HCT116 (cell line): ENCODE measurements around the gene BORA. TPM values are rescaled to one million over a fixed set of nuclear protein-coding genes. Genes with fewer than 3 reads are reported as not detected.

Source experiments
- ATAC-seq: fragments of 200-7000 bp; cut with Tn5 transposase; 2 replicates; pipeline ENCODE4 v1.9.1; 2020; ENCODE audit warnings: mild to moderate bottlenecking, moderate library complexity
- BruUV-seq: library from RNA; stranded (reverse); fragments of 400-500 nt; replicated peaks from 2 replicates; lab custom pipeline; 2021; lab: Mats Ljungman, UMichigan
- CTCF ChIA-PET: fragments of 300-600 bp; sonication (Branson Sonifier 250); formaldehyde crosslinking; loops from one replicate; lab custom pipeline; 2021; ENCODE audit warnings: antibody characterized with exemption; lab: Charles Lee
- POLR2A ChIA-PET: fragments of 300-600, 350-600 bp; sonication (Branson Sonifier 250); formaldehyde crosslinking; loops from one replicate; lab custom pipeline; 2021; ENCODE audit warnings: antibody characterized with exemption; lab: Charles Lee
- RAD21 ChIA-PET, 2 experiments: fragments of 300-600 bp; sonication (Branson Sonifier 250); formaldehyde crosslinking; loops; one replicate each; lab custom pipeline; 2023; ENCODE audit warnings: low total read pairs in 2 of 2; ENCODE audit not compliant: uncharacterized antibody in 2 of 2, unreplicated experiment in 2 of 2, low non-redundant PET in 1 of 2; lab: Charles Lee
- DNase-seq: peaks from one replicate; pipeline ENCODE4 v3.0.0-alpha.2; 2010; ENCODE audit warnings: low read depth, low spot score
- H2AFZ ChIP-seq: fragments of 200-600 bp; shearing (Covaris generic), sonication (generic); 2 replicates; pipeline ENCODE4 v1.6.1; 2017; ENCODE audit warnings: low read depth, mixed run types, mixed read lengths, antibody characterized with exemption, low read length; ENCODE audit not compliant: poor library complexity, severe bottlenecking
- H3K27ac ChIP-seq: 2 replicates; pipeline ENCODE4 v1.5.1; 2012; ENCODE audit warnings: low read depth, low read length
- H3K27me3 ChIP-seq: fragments of 200-600 bp; sonication (generic); 2 replicates; pipeline ENCODE4 v1.6.1; 2016; ENCODE audit warnings: mixed run types, low read length, mixed read lengths; ENCODE audit not compliant: insufficient read depth
- H3K36me3 ChIP-seq, 2 experiments: fragments of 200-500 bp in 1 of 2; fragments of 200-600 bp in 1 of 2; sonication (Bioruptor generic) in 1 of 2; sonication (generic) in 1 of 2; 2 replicates each; pipeline versions ENCODE4 v1.5.1 to v1.6.1; 2014 to 2016; ENCODE audit warnings: low read length in 2 of 2, inconsistent platforms in 1 of 2, mixed read lengths in 1 of 2, mixed run types in 1 of 2; ENCODE audit not compliant: insufficient read depth in 2 of 2, control insufficient read depth in 1 of 2
- H3K4me1 ChIP-seq, 2 experiments: fragments of 200-600 bp in 1 of 2; sonication (generic) in 1 of 2; 2 replicates each; pipeline versions ENCODE4 v1.5.1 to v1.6.1; 2012 to 2017; ENCODE audit warnings: low read length in 2 of 2, inconsistent platforms in 1 of 2, mild to moderate bottlenecking in 1 of 2, mixed read lengths in 1 of 2, mixed run types in 1 of 2, moderate library complexity in 1 of 2; ENCODE audit not compliant: insufficient read depth in 2 of 2, control insufficient read depth in 1 of 2
- H3K4me2 ChIP-seq: fragments of 200-600 bp; sonication (generic); 2 replicates; pipeline ENCODE4 v1.6.1; 2017; ENCODE audit warnings: mixed run types, low read length, mixed read lengths
- H3K4me3 ChIP-seq, 2 experiments: fragments of 200-600 bp in 1 of 2; sonication (generic) in 1 of 2; replicated peaks in 1 of 2; 2 replicates each; pipeline ENCODE4 v1.5.1; 2011 to 2016; ENCODE audit warnings: low read length in 2 of 2, control low read depth in 1 of 2, low read depth in 1 of 2, mild to moderate bottlenecking in 1 of 2, mixed read lengths in 1 of 2, mixed run types in 1 of 2
- H3K79me2 ChIP-seq: fragments of 200-600 bp; sonication (generic); 2 replicates; pipeline ENCODE4 v1.6.1; 2017; ENCODE audit warnings: mild to moderate bottlenecking, mixed run types, low read length, moderate library complexity, mixed read lengths; ENCODE audit not compliant: insufficient read depth
- H3K9ac ChIP-seq: fragments of 200-600 bp; sonication (generic); 2 replicates; pipeline ENCODE4 v1.6.1; 2016; ENCODE audit warnings: low read length, mixed read lengths
- H3K9me2 ChIP-seq: fragments of 200-600 bp; sonication (generic), shearing (Covaris generic); 2 replicates; pipeline ENCODE4 v1.6.1; 2017; ENCODE audit warnings: mixed run types, mild to moderate bottlenecking, moderate library complexity; ENCODE audit not compliant: insufficient read depth
- H3K9me3 ChIP-seq, 2 experiments: fragments of 200-500 bp in 1 of 2; fragments of 200-600 bp in 1 of 2; sonication (Bioruptor generic) in 1 of 2; sonication (generic) in 1 of 2; 2 replicates each; pipeline ENCODE4 v1.6.1; 2014 to 2017; ENCODE audit warnings: low read length in 2 of 2, mixed read lengths in 2 of 2, inconsistent platforms in 1 of 2, low read depth in 1 of 2, mild to moderate bottlenecking in 1 of 2, mixed run types in 1 of 2, moderate library complexity in 1 of 2; ENCODE audit not compliant: control insufficient read depth in 1 of 2, insufficient read depth in 1 of 2
- H4K20me1 ChIP-seq: fragments of 200-600 bp; sonication (generic), shearing (Covaris generic); 2 replicates; pipeline ENCODE4 v1.6.1; 2017; ENCODE audit warnings: mixed run types, mild to moderate bottlenecking, moderate library complexity; ENCODE audit not compliant: insufficient read depth
- ATF3 ChIP-seq: IDR thresholded peaks from 2 replicates; pipeline ENCODE4 v1.6.1; 2012
- CBX3 ChIP-seq: IDR thresholded peaks from 2 replicates; pipeline ENCODE4 v1.6.1; 2012; ENCODE audit warnings: low read depth
- CEBPB ChIP-seq: IDR thresholded peaks from 2 replicates; pipeline ENCODE4 v1.6.1; 2012; ENCODE audit warnings: low read depth
- EGR1 ChIP-seq: IDR thresholded peaks from 2 replicates; pipeline ENCODE4 v1.6.1; 2012; ENCODE audit warnings: low read depth
- EZH2phosphoT487 ChIP-seq: fragments of 200-600 bp; IDR thresholded peaks from 2 replicates; pipeline ENCODE4 v1.6.1; 2018; ENCODE audit warnings: antibody characterized with exemption, borderline replicate concordance
- FOSL1 ChIP-seq: IDR thresholded peaks from 2 replicates; pipeline ENCODE4 v1.6.1; 2012; ENCODE audit warnings: low read depth
- POLR2A ChIP-seq: IDR thresholded peaks from 2 replicates; pipeline ENCODE4 v1.7.0; 2011; ENCODE audit warnings: borderline replicate concordance; ENCODE audit not compliant: insufficient read depth, insufficient read length; ENCODE audit errors: extremely low read depth
- RAD21 ChIP-seq: IDR thresholded peaks from 2 replicates; pipeline ENCODE4 v1.6.1; 2012; ENCODE audit warnings: low read depth, mild to moderate bottlenecking
- REST ChIP-seq: IDR thresholded peaks from 2 replicates; pipeline ENCODE4 v1.6.1; 2012; ENCODE audit warnings: low read depth
- SRF ChIP-seq: IDR thresholded peaks from 2 replicates; pipeline ENCODE4 v1.6.1; 2012; ENCODE audit warnings: low read depth
- ZBTB33 ChIP-seq: IDR thresholded peaks from 2 replicates; pipeline ENCODE4 v1.6.1; 2011; ENCODE audit warnings: mild to moderate bottlenecking, low read length, moderate library complexity; ENCODE audit not compliant: insufficient replicate concordance; ENCODE audit errors: extremely low read depth
- ZNF274 ChIP-seq: fragments of 200-500 bp; sonication (Bioruptor generic); IDR thresholded peaks from 2 replicates; pipeline ENCODE4 v1.6.1; 2014; ENCODE audit warnings: mild to moderate bottlenecking, low read depth, low read length, inconsistent platforms
- intact Hi-C: fragments of 100-400 bp; cut with micrococcal nuclease; formaldehyde crosslinking; loops from 2 replicates; pipeline ENCODE4 v1.10.0; 2022
- total RNA-seq: library from RNA; stranded (reverse); gene quantifications from one replicate; pipeline ENCODE4 v1.2.1, GENCODE V29; 2021; ENCODE audit not compliant: unreplicated experiment

Gene BORA
- total RNA-seq, 1 experiment from 2014 or later, result 27.6 TPM

- no peaks in the 10 kb centered on the region for H3K9me3 ChIP-seq
- H3K4me1 ChIP-seq, result no peaks in the 10 kb centered on the region
- no peaks in the 10 kb centered on the region for H3K9me2 ChIP-seq
- no peaks in the 10 kb centered on the region for H4K20me1 ChIP-seq
- no peak overlapping the region for H3K9ac ChIP-seq
- RAD21 ChIA-PET, result no interaction called here
- intact Hi-C loops, result no loop called here
- ATAC-seq (no peak), DNase-seq (no peak)
- no peak overlapping the region for H3K4me3 ChIP-seq
- POLR2A ChIA-PET, result no interaction called here
- H2AFZ ChIP-seq, result no peak overlapping the region
- peaks cover 3% of the 10 kb centered on the region for H3K79me2 ChIP-seq
- no peak overlapping the region for H3K4me2 ChIP-seq
- H3K36me3 ChIP-seq, result peaks cover 75 to 81% of the 10 kb centered on the region in 2 experiments
- TF ChIP-seq RAD21 (no peak), SRF (no peak), POLR2A (no peak)
- no TSS peak for BruUV-seq
- no peaks in the 10 kb centered on the region for H3K27me3 ChIP-seq
- H3K27ac ChIP-seq, result no peak overlapping the region
- CTCF ChIA-PET, result no interaction called here
These were observed 35.7 kb downstream of the BORA start for GRCh38 chr13:72763411-72763810.

GRCh38 chr13:72774019-72774418, 46.3 kb downstream of the BORA start:
- Histone ChIP-seq H3K27ac (no peak overlapping the region), H3K9me3 (no peaks in the 10 kb centered on the region), H3K27me3 (no peaks in the 10 kb centered on the region), H3K9me2 (no peaks in the 10 kb centered on the region), H2AFZ (no peak overlapping the region), H3K4me2 (no peak overlapping the region), H3K4me3 (no peak overlapping the region), H3K9ac (no peak overlapping the region), H3K4me1 (no peaks in the 10 kb centered on the region), H3K79me2 (peaks cover 51% of the 10 kb centered on the region), H4K20me1 (no peaks in the 10 kb centered on the region), H3K36me3 (peaks cover 77 to 90% of the 10 kb centered on the region in 2 experiments; a peak in 3 of 4 replicates)
- DNase-seq, result no peak
- BruUV-seq, result no TSS peak
- ATAC-seq, result no peak
- ChIA-PET CTCF (no interaction called here), RAD21 (no interaction called here), POLR2A (no interaction called here)
- no peak for TF ChIP-seq FOSL1
- TF ChIP-seq EGR1, result no peak
- no peak for TF ChIP-seq SRF
- TF ChIP-seq CBX3, result no peak
- TF ChIP-seq ZNF274, result no peak
- no peak for TF ChIP-seq REST
- TF ChIP-seq EZH2phosphoT487, result no peak
- no peak for TF ChIP-seq POLR2A
- no peak for TF ChIP-seq ATF3
- no peak for TF ChIP-seq CEBPB
- TF ChIP-seq ZBTB33, result no peak
- intact Hi-C loops, result no loop called here
